Common myeloid progenitor, CD34-positive (primary cell): ENCODE measurements around the gene HIVEP1.
"Not testable (repeated sequence)": the region's sequence is repeated elsewhere in the genome, so short reads cannot be mapped to it uniquely, and the experiment has no call there.

Experiments used
- CTCF ChIA-PET: fragments of 350-600 bp; sonication (Branson Sonifier 250); formaldehyde crosslinking; loops from one replicate; lab custom pipeline; 2021; ENCODE audit warnings: antibody characterized with exemption; lab: Charles Lee
- POLR2A ChIA-PET: fragments of 350-600 bp; sonication (Branson Sonifier 250); formaldehyde crosslinking; loops from one replicate; lab custom pipeline; 2021; ENCODE audit warnings: antibody characterized with exemption; lab: Charles Lee
- DNase-seq, 3 donors: peaks; one replicate each; pipeline versions ENCODE4 v3.0.0 to v3.0.0-alpha.2; 2013
- H3K27ac ChIP-seq, 2 experiments: 1 replicate in 1 of 2; 2 replicates in 1 of 2; pipeline ENCODE4 v1.7.0; 2013; ENCODE audit warnings: inconsistent platforms in 2 of 2, low read length in 2 of 2, mild to moderate bottlenecking in 2 of 2, low read depth in 1 of 2, moderate library complexity in 1 of 2; ENCODE audit not compliant: severe bottlenecking in 2 of 2, insufficient read depth in 1 of 2, poor library complexity in 1 of 2
- H3K27me3 ChIP-seq, 5 experiments: replicated peaks in 2 of 5; 1 replicate in 3 of 5; 2 replicates in 2 of 5; pipeline versions ENCODE4 v1.6.1 to v1.7.0; 2013; ENCODE audit warnings: low read length in 4 of 5, mild to moderate bottlenecking in 2 of 5, moderate library complexity in 2 of 5, inconsistent platforms in 1 of 5; ENCODE audit not compliant: insufficient read depth in 5 of 5, control insufficient read depth in 4 of 5
- H3K36me3 ChIP-seq, 4 experiments: 1 replicate in 2 of 4; 2 replicates in 2 of 4; pipeline versions ENCODE4 v1.6.1 to v1.7.0; 2013; ENCODE audit warnings: low read length in 3 of 4, control low read depth in 1 of 4, mild to moderate bottlenecking in 1 of 4; ENCODE audit not compliant: control insufficient read depth in 4 of 4, insufficient read depth in 4 of 4
- H3K4me1 ChIP-seq, 4 experiments: 1 replicate in 3 of 4; 2 replicates in 1 of 4; pipeline versions ENCODE4 v1.6.1 to v1.7.1; 2013; ENCODE audit warnings: low read length in 3 of 4, mild to moderate bottlenecking in 3 of 4, control low read depth in 1 of 4, inconsistent platforms in 1 of 4, moderate library complexity in 1 of 4; ENCODE audit not compliant: control insufficient read depth in 4 of 4, insufficient read depth in 4 of 4; ENCODE audit errors: control extremely low read depth in 1 of 4
- H3K4me3 ChIP-seq, 7 experiments: 1 replicate in 4 of 7; 2 replicates in 3 of 7; pipeline versions ENCODE4 v1.5.1 to v1.7.0; 2013; ENCODE audit warnings: mild to moderate bottlenecking in 7 of 7, low read length in 6 of 7, moderate library complexity in 6 of 7, inconsistent platforms in 2 of 7, low read depth in 2 of 7, control low read depth in 1 of 7; ENCODE audit not compliant: insufficient read depth in 4 of 7, control insufficient read depth in 1 of 7; ENCODE audit errors: extremely low read depth in 1 of 7
- H3K9me3 ChIP-seq, 5 experiments: 1 replicate in 4 of 5; 2 replicates in 1 of 5; pipeline versions ENCODE4 v1.6.1 to v1.7.1; 2013; ENCODE audit warnings: low read length in 4 of 5, mild to moderate bottlenecking in 2 of 5, inconsistent platforms in 1 of 5, low read depth in 1 of 5, moderate library complexity in 1 of 5; ENCODE audit not compliant: control insufficient read depth in 4 of 5, insufficient read depth in 2 of 5; ENCODE audit errors: control extremely low read depth in 1 of 5
- WGBS: methylation state at CpG from one replicate; pipeline ENCODE4 v1.1.5; 2013; ENCODE audit not compliant: insufficient coverage; 5-methylcytosine and 5-hydroxymethylcytosine counted together

Gene HIVEP1

DNA sequence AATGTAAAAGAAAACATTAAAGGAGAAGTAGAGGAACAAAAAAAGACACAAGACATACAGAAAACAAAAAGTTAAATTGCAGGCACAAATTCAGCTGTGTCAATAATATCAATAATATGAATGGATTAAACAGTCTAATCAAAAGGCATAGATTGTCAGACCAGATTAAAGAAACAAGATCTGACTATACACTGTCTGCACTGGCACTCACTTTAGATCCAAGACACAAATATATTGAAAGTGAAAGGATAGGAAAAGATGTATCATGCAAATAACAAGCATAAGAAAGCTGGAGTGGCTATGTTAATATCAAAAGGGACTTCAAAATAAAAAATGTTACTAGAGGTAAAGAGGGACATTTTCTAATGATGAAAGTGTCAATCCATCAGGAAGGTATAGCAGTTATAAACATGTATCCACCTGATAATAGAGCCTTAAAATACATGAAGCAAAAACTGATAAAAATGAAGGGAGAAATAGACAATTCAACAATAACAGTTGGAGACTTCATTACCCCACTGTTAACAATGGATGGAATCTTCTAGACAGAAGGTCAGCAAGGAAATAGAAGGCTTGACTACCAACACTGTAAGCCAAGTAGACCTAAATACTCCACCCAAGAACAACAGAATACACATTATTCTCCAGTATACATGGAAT lies 89.7 kb downstream of the HIVEP1 start:
- DNase-seq: no peak
- ChIA-PET CTCF (interaction anchor here (0.6 kb wide), 1 partner anchor 476 kb away, joined by 4 read pairs; no protein-coding TSS in a partner anchor), POLR2A (no interaction called here)
- Histone ChIP-seq H3K4me1 (no peaks in the 10 kb centered on the region), H3K4me3 (no peak overlapping the region), H3K27ac (no peak overlapping the region), H3K36me3 (peaks cover 0 to 4% (median 1%) of the 10 kb centered on the region in 4 experiments), H3K9me3 (peaks cover 0 to 4% (median 0%) of the 10 kb centered on the region in 5 experiments), H3K27me3 (no peaks in the 10 kb centered on the region)

DNA sequence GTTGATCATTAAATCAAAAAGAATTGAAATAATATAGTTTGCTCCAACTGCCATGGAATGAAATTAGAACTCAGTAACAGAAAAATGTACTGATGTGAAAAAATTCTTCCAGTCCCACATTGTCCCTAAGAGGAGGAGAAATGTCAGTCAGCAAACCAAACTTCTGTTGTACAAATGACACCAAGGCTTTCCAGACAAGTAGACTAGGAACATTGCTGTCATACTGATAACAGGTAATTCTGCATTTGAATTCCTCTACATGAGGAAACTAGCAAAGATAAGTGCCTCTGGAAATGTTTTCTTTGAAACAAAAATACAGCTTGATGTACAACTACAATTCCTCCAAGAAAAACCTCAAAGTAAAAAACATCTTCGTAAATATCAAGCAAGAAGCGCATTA lies 90.2 kb downstream of the HIVEP1 start:
- no peak overlapping the region for H3K4me3 ChIP-seq
- no peaks in the 10 kb centered on the region for H3K4me1 ChIP-seq
- H3K36me3 ChIP-seq: peaks cover 0 to 4% (median 1%) of the 10 kb centered on the region in 4 experiments
- peaks cover 0 to 4% (median 0%) of the 10 kb centered on the region in 5 experiments for H3K9me3 ChIP-seq
- no peak for DNase-seq
- no peaks in the 10 kb centered on the region for H3K27me3 ChIP-seq
- CTCF ChIA-PET: interaction anchor here (0.8 to 1.2 kb wide), 3 partner anchors 10 to 44 kb away, joined by 3 to 5 read pairs (median 4); no protein-coding TSS in a partner anchor
- WGBS: 100% methylated on average over 2 of the region's 2 CpGs
- no peak overlapping the region for H3K27ac ChIP-seq
- POLR2A ChIA-PET: no interaction called here

DNA sequence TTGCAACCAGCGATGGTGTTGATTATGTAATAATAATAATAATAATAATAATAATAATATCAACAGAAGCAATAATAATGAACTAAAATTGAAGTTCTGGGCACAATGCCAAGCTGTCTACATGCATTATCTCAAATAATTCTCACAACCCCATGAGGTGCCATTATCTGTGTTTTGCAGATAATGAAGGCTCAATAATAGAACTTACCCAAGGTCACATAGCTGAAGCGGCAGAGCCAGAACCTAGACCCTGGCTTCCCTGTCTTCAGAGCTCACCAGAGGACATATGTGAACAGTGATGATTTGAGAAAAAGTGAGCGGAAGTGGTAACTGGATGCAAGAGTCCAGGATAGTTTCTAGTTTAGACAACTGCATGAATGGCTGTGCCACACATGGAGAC lies 91.0 kb downstream of the HIVEP1 start:
- Histone ChIP-seq H3K27me3 (no peaks in the 10 kb centered on the region), H3K27ac (no peak overlapping the region), H3K4me1 (no peaks in the 10 kb centered on the region), H3K36me3 (peaks cover 0 to 4% (median 1%) of the 10 kb centered on the region in 4 experiments), H3K4me3 (no peak overlapping the region), H3K9me3 (peaks cover 0 to 4% (median 0%) of the 10 kb centered on the region in 5 experiments)
- ChIA-PET CTCF (interaction anchor here (1.0 to 1.2 kb wide), 3 partner anchors 11 to 34 kb away, joined by 3 to 4 read pairs (median 3); no protein-coding TSS in a partner anchor), POLR2A (no interaction called here)
- WGBS: 100% methylated on average over 2 of the region's 3 CpGs
- no peak for DNase-seq

DNA sequence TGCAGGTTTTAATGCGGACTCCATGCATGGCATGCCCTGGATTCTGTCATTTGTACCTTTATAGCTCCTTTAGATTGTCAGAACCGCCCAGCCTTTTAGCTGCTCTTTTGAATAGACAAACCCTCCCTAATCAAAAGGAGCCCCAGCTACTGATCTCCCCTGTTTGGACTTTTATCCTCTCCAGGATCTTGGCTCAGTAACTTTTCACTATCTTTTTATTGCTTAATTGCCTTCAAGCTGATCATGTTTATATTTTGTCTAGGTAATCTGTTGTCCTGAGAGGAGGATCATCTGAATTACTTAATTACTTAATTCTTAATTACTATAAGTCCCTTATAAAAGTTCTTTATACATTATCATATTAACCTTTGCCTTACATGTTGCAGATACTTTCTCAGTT lies 93.2 kb downstream of the HIVEP1 start:
- peaks cover 0 to 4% (median 0%) of the 10 kb centered on the region in 5 experiments for H3K9me3 ChIP-seq
- POLR2A ChIA-PET: no interaction called here
- H3K27ac ChIP-seq: no peak overlapping the region
- no peak for DNase-seq
- H3K27me3 ChIP-seq: no peaks in the 10 kb centered on the region
- WGBS: 100% methylated on average over 2 of the region's 2 CpGs
- H3K36me3 ChIP-seq: peaks cover 0 to 4% (median 1%) of the 10 kb centered on the region in 4 experiments
- H3K4me1 ChIP-seq: peaks cover 0 to 7% (median 3%) of the 10 kb centered on the region in 4 experiments
- no peak overlapping the region for H3K4me3 ChIP-seq
- CTCF ChIA-PET: interaction anchor here (0.6 to 0.7 kb wide), 2 partner anchors 12 to 41 kb away, joined by 3 read pairs; no protein-coding TSS in a partner anchor

DNA sequence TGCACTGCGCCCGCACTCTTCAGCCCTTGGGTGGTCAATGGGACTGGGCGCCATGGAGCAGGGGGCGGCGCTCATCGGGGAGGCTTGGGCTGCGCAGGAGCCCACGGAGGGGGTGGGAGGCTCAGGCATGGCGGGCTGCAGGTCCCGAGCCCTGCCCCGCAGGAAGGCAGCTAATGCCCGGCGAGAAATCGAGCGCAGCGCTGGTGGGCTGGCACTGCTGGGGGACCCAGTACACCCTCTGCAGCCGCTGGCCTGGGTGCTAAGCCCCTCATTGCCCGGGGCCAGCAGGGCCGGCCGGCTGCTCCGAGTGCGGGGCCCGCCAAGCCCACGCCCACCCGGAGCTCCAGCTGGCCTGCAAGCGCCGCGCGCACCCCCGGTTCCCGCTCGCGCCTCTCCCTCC lies 96.3 kb downstream of the HIVEP1 start:
- DNase-seq, H3K27ac ChIP-seq, H3K9me3 ChIP-seq, H3K36me3 ChIP-seq, H3K4me3 ChIP-seq, CTCF ChIA-PET, POLR2A ChIA-PET, H3K27me3 ChIP-seq: not testable (repeated sequence)
- 97% methylated on average over 11 of the region's 33 CpGs for WGBS
- peaks cover 3 to 15% (median 8%) of the 10 kb centered on the region in 4 experiments for H3K4me1 ChIP-seq

DNA sequence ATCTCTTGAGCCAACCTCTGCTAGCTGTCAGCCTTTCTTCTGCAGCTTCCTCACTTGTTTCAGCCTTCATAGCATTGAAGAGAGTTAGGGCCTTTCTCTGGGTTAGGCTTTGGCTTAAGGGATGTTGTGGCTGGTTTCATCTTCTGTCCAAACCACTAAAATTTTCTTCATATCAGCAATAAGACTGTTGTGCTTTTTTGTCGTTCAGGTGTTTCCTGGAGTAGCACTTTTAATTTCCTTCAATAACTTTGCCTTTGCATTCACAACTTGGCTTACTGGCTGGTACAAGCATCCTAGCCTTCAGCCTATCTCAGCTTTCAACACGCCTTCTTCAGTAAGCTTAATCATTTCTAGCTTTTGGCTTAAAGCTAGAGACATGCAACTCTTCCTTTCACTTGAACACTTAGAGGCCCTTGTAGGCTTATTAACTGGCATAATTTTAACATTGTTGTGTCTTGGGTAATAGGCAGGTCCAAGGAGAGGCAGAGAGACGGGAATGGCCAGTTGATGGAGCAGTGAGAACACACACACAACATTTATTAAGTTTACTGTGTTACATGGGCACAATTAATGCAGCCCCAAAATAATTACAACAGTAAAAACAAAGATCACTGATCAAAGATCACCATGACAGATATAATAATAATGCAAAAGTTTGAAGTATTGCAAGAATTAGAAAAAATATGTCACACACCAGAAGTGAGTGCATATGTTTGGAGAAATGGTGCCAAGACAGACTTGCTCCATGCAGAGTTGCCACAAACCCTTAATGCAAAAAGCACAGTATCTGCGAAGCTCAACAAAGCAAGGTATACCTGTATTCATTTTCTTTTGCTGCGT lies 98.6 kb downstream of the HIVEP1 start:
- Histone ChIP-seq H3K27me3 (no peaks in the 10 kb centered on the region), H3K27ac (no peak overlapping the region), H3K9me3 (peaks cover 0 to 2% (median 0%) of the 10 kb centered on the region in 5 experiments), H3K36me3 (peaks cover 0 to 4% (median 2%) of the 10 kb centered on the region in 4 experiments), H3K4me1 (peaks cover 4 to 15% (median 8%) of the 10 kb centered on the region in 4 experiments), H3K4me3 (no peak overlapping the region)
- peak in 2 of 3 donors; percentile 68 to 78 for DNase-seq
- CTCF ChIA-PET: interaction anchor here (0.7 to 1.4 kb wide), 3 partner anchors 13 to 27 kb away, joined by 3 to 4 read pairs (median 3); no protein-coding TSS in a partner anchor
- WGBS: 54% methylated on average over 4 of the region's 5 CpGs
- POLR2A ChIA-PET: interaction anchor here (0.5 kb wide), 1 partner anchor 325 kb away, joined by 5 read pairs; no protein-coding TSS in a partner anchor
